IMR-90 (cell line): ENCODE data around the gene TMEM215. TPM values are rescaled to one million over a fixed set of nuclear protein-coding genes. Genes with fewer than 3 reads are reported as not detected.

ENCODE experiments used
- ATAC-seq: fragments of 200-7000 bp; cut with Tn5 transposase; 2 replicates; pipeline ENCODE4 v1.9.1; 2020; ENCODE audit warnings: low read depth, mild to moderate bottlenecking, moderate library complexity
- BruUV-seq: library from RNA; stranded (reverse); fragments of 400-500 nt; replicated peaks from 2 replicates; lab custom pipeline; 2021; lab: Mats Ljungman, UMichigan
- CTCF ChIA-PET: fragments of 300-600 bp; formaldehyde crosslinking; extraction: SDS; loops from one replicate; lab custom pipeline; 2021; ENCODE audit warnings: antibody characterized with exemption; lab: Yijun Ruan, JAX
- POLR2A ChIA-PET: fragments of 300-600 bp; sonication (Branson Sonifier 250); formaldehyde crosslinking; loops from one replicate; lab custom pipeline; 2022; ENCODE audit warnings: antibody characterized with exemption; ENCODE audit not compliant: unreplicated experiment; lab: Charles Lee
- DNase-seq: peaks from one replicate; pipeline ENCODE4 v3.0.0; 2013
- H2AFZ ChIP-seq: replicated peaks from 2 replicates; pipeline ENCODE3; 2013; ENCODE audit warnings: low read length, mild to moderate bottlenecking; ENCODE audit not compliant: poor library complexity
- H2AK5ac ChIP-seq: 2 replicates; pipeline ENCODE4 v1.6.1; 2013; ENCODE audit warnings: low read depth, low read length, inconsistent platforms
- H2AK9ac ChIP-seq: replicated peaks from 2 replicates; pipeline ENCODE3; 2013; ENCODE audit warnings: mild to moderate bottlenecking, low read depth, low read length, moderate library complexity; ENCODE audit not compliant: poor library complexity
- H2BK120ac ChIP-seq: 2 replicates; pipeline ENCODE4 v1.6.1; 2013; ENCODE audit warnings: low read depth, low read length, inconsistent platforms
- H2BK15ac ChIP-seq: 3 replicates; pipeline ENCODE4 v1.6.1; 2013; ENCODE audit warnings: low read depth, low read length, inconsistent platforms
- H2BK20ac ChIP-seq: 2 replicates; pipeline ENCODE4 v1.6.1; 2013; ENCODE audit warnings: low read depth, mild to moderate bottlenecking, inconsistent platforms, low read length, moderate library complexity
- H2BK5ac ChIP-seq: 2 replicates; pipeline ENCODE4 v1.6.1; 2013; ENCODE audit warnings: mild to moderate bottlenecking, low read depth, low read length, inconsistent platforms; ENCODE audit not compliant: poor library complexity, severe bottlenecking
- H3K14ac ChIP-seq: replicated peaks from 2 replicates; pipeline ENCODE4 v1.6.1; 2013; ENCODE audit warnings: low read depth, low read length, inconsistent platforms
- H3K18ac ChIP-seq: 2 replicates; pipeline ENCODE4 v1.6.1; 2013; ENCODE audit warnings: low read depth, low read length, control low read depth
- H3K23ac ChIP-seq: 2 replicates; pipeline ENCODE4 v1.6.1; 2013; ENCODE audit warnings: low read depth, low read length, inconsistent platforms
- H3K27ac ChIP-seq: 2 replicates; pipeline ENCODE4 v1.5.1; 2013; ENCODE audit warnings: mild to moderate bottlenecking, control low read depth, low read length; ENCODE audit not compliant: insufficient read depth
- H3K27me3 ChIP-seq: 2 replicates; pipeline ENCODE4 v1.6.1; 2013; ENCODE audit warnings: low read length; ENCODE audit not compliant: control insufficient read depth, insufficient read depth
- H3K36me3 ChIP-seq: 2 replicates; pipeline ENCODE4 v1.6.1; 2013; ENCODE audit warnings: low read length, mixed read lengths; ENCODE audit not compliant: control insufficient read depth, insufficient read depth
- H3K4ac ChIP-seq: 2 replicates; pipeline ENCODE4 v1.6.1; 2013; ENCODE audit warnings: low read depth, low read length, inconsistent platforms
- H3K4me1 ChIP-seq: 2 replicates; pipeline ENCODE4 v1.6.1; 2013; ENCODE audit warnings: low read length, mixed read lengths; ENCODE audit not compliant: control insufficient read depth, insufficient read depth
- H3K4me2 ChIP-seq: 2 replicates; pipeline ENCODE4 v1.6.1; 2013; ENCODE audit warnings: low read depth, mild to moderate bottlenecking, control low read depth, low read length, moderate library complexity
- H3K4me3 ChIP-seq: 2 replicates; pipeline ENCODE4 v1.5.1; 2013; ENCODE audit warnings: low read depth, mild to moderate bottlenecking, control low read depth, low read length, moderate library complexity; ENCODE audit not compliant: insufficient read depth
- H3K56ac ChIP-seq: 2 replicates; pipeline ENCODE4 v1.6.1; 2013; ENCODE audit warnings: low read length, inconsistent platforms; ENCODE audit not compliant: insufficient read depth; ENCODE audit errors: extremely low read depth
- H3K79me1 ChIP-seq, 2 experiments: 2 replicates each; pipeline ENCODE4 v1.6.1; 2013; ENCODE audit warnings: low read length in 2 of 2, inconsistent platforms in 1 of 2, low read depth in 1 of 2
- H3K9ac ChIP-seq: 2 replicates; pipeline ENCODE4 v1.6.1; 2013; ENCODE audit warnings: low read depth, low read length, control low read depth
- H3K9me1 ChIP-seq: 2 replicates; pipeline ENCODE4 v1.6.1; 2013; ENCODE audit warnings: low read length, inconsistent platforms; ENCODE audit not compliant: insufficient read depth
- H3K9me3 ChIP-seq: 2 replicates; pipeline ENCODE4 v1.6.1; 2013; ENCODE audit warnings: low read length; ENCODE audit not compliant: control insufficient read depth, insufficient read depth
- H4K20me1 ChIP-seq: 2 replicates; pipeline ENCODE4 v1.6.1; 2013; ENCODE audit warnings: low read length, inconsistent platforms; ENCODE audit not compliant: insufficient read depth
- H4K5ac ChIP-seq: 2 replicates; pipeline ENCODE4 v1.6.1; 2013; ENCODE audit warnings: mild to moderate bottlenecking, low read depth, low read length, control low read depth
- H4K8ac ChIP-seq, 2 experiments: 2 replicates each; pipeline ENCODE4 v1.6.1; 2013; ENCODE audit warnings: low read depth in 2 of 2, low read length in 2 of 2, control low read depth in 1 of 2, inconsistent platforms in 1 of 2
- H4K91ac ChIP-seq: 2 replicates; pipeline ENCODE4 v1.6.1; 2013; ENCODE audit warnings: low read depth, low read length, inconsistent platforms; ENCODE audit not compliant: insufficient read depth
- CEBPB ChIP-seq: IDR thresholded peaks from 2 replicates; pipeline ENCODE4 v1.6.1; 2012; ENCODE audit warnings: low read depth, low read length, improper control_type of control experiment
- SMC3 ChIP-seq: fragments of 150-350 bp; IDR thresholded peaks from 2 replicates; pipeline ENCODE4 v1.6.1; 2016; ENCODE audit warnings: low read depth, mild to moderate bottlenecking, antibody characterized with exemption, low read length, moderate library complexity
- WGBS, 2 experiments: methylation state at CpG; one replicate each; pipeline versions ENCODE4 v1.1.5 to v1.1.7; 2013; ENCODE audit warnings: missing lambda C conversion rate in 2 of 2; ENCODE audit not compliant: insufficient read length in 1 of 2; ENCODE audit errors: extremely low coverage in 2 of 2; 5-methylcytosine and 5-hydroxymethylcytosine counted together
- dilution Hi-C: fragments of 300-500 bp; cut with HindIII; formaldehyde crosslinking; loops from one replicate; pipeline ENCODE4 v1.14.3; 2018; ENCODE audit warnings: low sequenced_read_pairs; ENCODE audit not compliant: unreplicated experiment
- in situ Hi-C: fragments of 300-500 bp; cut with MboI; formaldehyde crosslinking; loops from 3 replicates; pipeline ENCODE4 v1.14.3; 2019; ENCODE audit warnings: low sequenced_read_pairs, inconsistent platforms, mixed read lengths
- intact Hi-C: fragments of 100-400 bp; cut with micrococcal nuclease; formaldehyde crosslinking; loops from 2 replicates; pipeline ENCODE4 v1.10.0; 2022
- polyA plus RNA-seq, 3 experiments: library from polyadenylated mRNA; depleted of rRNA; stranded (reverse); fragments of >200 nt; gene quantifications; 2 replicates each; pipeline ENCODE4 v1.2.3, GENCODE V29; 2012; ENCODE audit warnings: low replicate concordance in 1 of 3
- total RNA-seq: library from RNA; depleted of rRNA; stranded (reverse); fragments of >200 nt; gene quantifications from 2 replicates; pipeline ENCODE4 v1.2.3, GENCODE V29; 2012

Gene TMEM215
- total and polyA plus RNA-seq, 2 of the 4 experiments (the other 2 are of a cell fraction), result not detected

- no peak overlapping the region for H2BK120ac ChIP-seq
- in situ Hi-C loops, result no loop called here
- no peaks in the 10 kb centered on the region for H3K9me1 ChIP-seq
- H3K36me3 ChIP-seq, result no peaks in the 10 kb centered on the region
- H2BK5ac ChIP-seq, result no peak overlapping the region
- BruUV-seq, result no TSS peak
- dilution Hi-C loops, result no loop called here
- H2AK9ac ChIP-seq, result no peak overlapping the region
- H3K18ac ChIP-seq, result no peak overlapping the region
- H4K5ac ChIP-seq, result no peak overlapping the region
- DNase-seq (no peak), ATAC-seq (no peak)
- no peaks in the 10 kb centered on the region for H3K4me1 ChIP-seq
- H3K56ac ChIP-seq, result no peak overlapping the region
- H3K27me3 ChIP-seq, result no peaks in the 10 kb centered on the region; the same call in 1 of the 2 replicates
- no peak overlapping the region for H3K4me2 ChIP-seq
- H3K4ac ChIP-seq, result no peak overlapping the region
- no peak overlapping the region for H3K9ac ChIP-seq
- H3K27ac ChIP-seq, result no peak overlapping the region
- WGBS, 2 experiments, result 36% methylated on average over 1 of the region's 3 CpGs; no CpG with 5 or more reads in 1 of the 2 experiments
- ChIA-PET POLR2A (no interaction called here), CTCF (no interaction called here)
- H3K79me1 ChIP-seq, result no peaks in the 10 kb centered on the region
- no peaks in the 10 kb centered on the region for H4K20me1 ChIP-seq
- no peak overlapping the region for H4K8ac ChIP-seq
- H2AK5ac ChIP-seq, result no peak overlapping the region
- H3K14ac ChIP-seq, result no peak overlapping the region
- no peaks in the 10 kb centered on the region for H3K9me3 ChIP-seq
- H3K23ac ChIP-seq, result no peak overlapping the region
- intact Hi-C loops, result no loop called here
- no peak overlapping the region for H2AFZ ChIP-seq
- TF ChIP-seq SMC3 (no peak), CEBPB (no peak)
- no peak overlapping the region for H2BK20ac ChIP-seq
- no peak overlapping the region for H4K91ac ChIP-seq
- no peak overlapping the region for H2BK15ac ChIP-seq
- no peak overlapping the region for H3K4me3 ChIP-seq
These were observed 7.1 kb upstream of the TMEM215 start for GRCh38 chr9:32776201-32776600.
